Dendritic cell treated with granulocyte-macrophage colony-stimulating factor and Interleukin-4, amounts not matched to agents 40 ng/mL and 50 ng/mL, for 4 days (primary cell): ENCODE measurements around the gene BID.

ENCODE experiments used
- H3K27ac Mint-ChIP-seq: one replicate; pipeline ENCODE4 v1.8.0; 2022; ENCODE audit warnings: mild to moderate bottlenecking, mixed read lengths
- H3K27me3 Mint-ChIP-seq: one replicate; pipeline ENCODE4 v1.8.0; 2022; ENCODE audit warnings: mild to moderate bottlenecking, mixed read lengths
- H3K36me3 Mint-ChIP-seq: one replicate; pipeline ENCODE4 v1.8.0; 2022; ENCODE audit warnings: low read depth, mixed read lengths
- H3K4me1 Mint-ChIP-seq: one replicate; pipeline ENCODE4 v1.8.0; 2022; ENCODE audit warnings: low read depth, mixed read lengths
- H3K4me3 Mint-ChIP-seq: one replicate; pipeline ENCODE4 v1.8.0; 2022; ENCODE audit warnings: mild to moderate bottlenecking, moderate library complexity, mixed read lengths
- H3K9me3 Mint-ChIP-seq: one replicate; pipeline ENCODE4 v1.8.0; 2022; ENCODE audit warnings: mixed read lengths
- intact Hi-C: fragments of 100-400 bp; cut with micrococcal nuclease; formaldehyde crosslinking; loops from one replicate; pipeline ENCODE4 v1.15.0; 2022

BID gene

GRCh38 chr22:17774206-17774925, at the start of gene BID:
BID (minus strand) TSS chr22:17774469; CDS start chr22:17750116, 24,353 bp downstream.
- Mint-ChIP-seq H3K27me3 (no peaks in the 10 kb centered on the region), H3K4me1 (peaks cover 80% of the 10 kb centered on the region), H3K36me3 (peaks cover 51% of the 10 kb centered on the region), H3K27ac (peak within 1 kb of the TSS; percentile 100), H3K4me3 (peak within 1 kb of the TSS; percentile 96), H3K9me3 (no peaks in the 10 kb centered on the region)
- intact Hi-C loops, result no loop called here

- Mint-ChIP-seq H3K9me3 (no peaks in the 10 kb centered on the region), H3K27me3 (no peaks in the 10 kb centered on the region), H3K27ac (no peak overlapping the region), H3K4me3 (no peak overlapping the region), H3K36me3 (no peaks in the 10 kb centered on the region), H3K4me1 (no peaks in the 10 kb centered on the region)
- intact Hi-C loops, result no loop called here
Observed at GRCh38 chr22:17823964-17824363, 49.7 kb upstream of the BID start.

GRCh38 chr22:17823226-17823625, 49.0 kb upstream of the BID start:
- H3K4me3 Mint-ChIP-seq, result no peak overlapping the region
- H3K27me3 Mint-ChIP-seq, result no peaks in the 10 kb centered on the region
- no peak overlapping the region for H3K27ac Mint-ChIP-seq
- intact Hi-C loops, result no loop called here
- no peaks in the 10 kb centered on the region for H3K9me3 Mint-ChIP-seq
- H3K36me3 Mint-ChIP-seq, result no peaks in the 10 kb centered on the region
- H3K4me1 Mint-ChIP-seq, result no peaks in the 10 kb centered on the region

- intact Hi-C loops, result no loop called here
- H3K27me3 Mint-ChIP-seq, result no peaks in the 10 kb centered on the region
- H3K4me3 Mint-ChIP-seq, result no peak overlapping the region
- H3K36me3 Mint-ChIP-seq, result no peaks in the 10 kb centered on the region
- H3K4me1 Mint-ChIP-seq, result no peaks in the 10 kb centered on the region
- H3K27ac Mint-ChIP-seq, result no peak overlapping the region
- no peaks in the 10 kb centered on the region for H3K9me3 Mint-ChIP-seq
Observed at GRCh38 chr22:17822087-17822486, 47.8 kb upstream of the BID start.

- Mint-ChIP-seq H3K4me3 (no peak overlapping the region), H3K27ac (no peak overlapping the region), H3K9me3 (no peaks in the 10 kb centered on the region), H3K27me3 (no peaks in the 10 kb centered on the region), H3K4me1 (no peaks in the 10 kb centered on the region), H3K36me3 (no peaks in the 10 kb centered on the region)
- intact Hi-C loops, result no loop called here
Observed at GRCh38 chr22:17820879-17821439, 46.7 kb upstream of the BID start.

- Mint-ChIP-seq H3K4me1 (no peaks in the 10 kb centered on the region), H3K9me3 (no peaks in the 10 kb centered on the region), H3K27me3 (no peaks in the 10 kb centered on the region), H3K36me3 (no peaks in the 10 kb centered on the region), H3K4me3 (no peak overlapping the region), H3K27ac (no peak overlapping the region)
- intact Hi-C loops, result no loop called here
Observed at GRCh38 chr22:17818649-17819048, 44.4 kb upstream of the BID start.

GRCh38 chr22:17818180-17818579, 43.9 kb upstream of the BID start:
- H3K4me3 Mint-ChIP-seq, result no peak overlapping the region
- H3K36me3 Mint-ChIP-seq, result no peaks in the 10 kb centered on the region

GRCh38 chr22:17817511-17818065, 43.3 kb upstream of the BID start:
- no peaks in the 10 kb centered on the region for H3K36me3 Mint-ChIP-seq
- no peaks in the 10 kb centered on the region for H3K27me3 Mint-ChIP-seq
- H3K4me1 Mint-ChIP-seq, result no peaks in the 10 kb centered on the region
- H3K4me3 Mint-ChIP-seq, result no peak overlapping the region
- intact Hi-C loops, result no loop called here
- H3K9me3 Mint-ChIP-seq, result no peaks in the 10 kb centered on the region
- H3K27ac Mint-ChIP-seq, result no peak overlapping the region

More at GRCh38 chr22:17818180-17818579, 43.9 kb upstream of the BID start:
- no peak overlapping the region for H3K27ac Mint-ChIP-seq
- no peaks in the 10 kb centered on the region for H3K27me3 Mint-ChIP-seq
- no peaks in the 10 kb centered on the region for H3K9me3 Mint-ChIP-seq
- intact Hi-C loops, result no loop called here
- no peaks in the 10 kb centered on the region for H3K4me1 Mint-ChIP-seq

GRCh38 chr22:17817079-17817478, 42.8 kb upstream of the BID start:
- intact Hi-C loops, result no loop called here
- no peaks in the 10 kb centered on the region for H3K9me3 Mint-ChIP-seq
- H3K4me1 Mint-ChIP-seq, result no peaks in the 10 kb centered on the region
- H3K36me3 Mint-ChIP-seq, result no peaks in the 10 kb centered on the region
- H3K27me3 Mint-ChIP-seq, result no peaks in the 10 kb centered on the region
- H3K27ac Mint-ChIP-seq, result no peak overlapping the region
- H3K4me3 Mint-ChIP-seq, result no peak overlapping the region

GRCh38 chr22:17816649-17817048, 42.4 kb upstream of the BID start:
- intact Hi-C loops, result no loop called here
- no peaks in the 10 kb centered on the region for H3K9me3 Mint-ChIP-seq
- no peaks in the 10 kb centered on the region for H3K27me3 Mint-ChIP-seq
- no peaks in the 10 kb centered on the region for H3K4me1 Mint-ChIP-seq
- no peak overlapping the region for H3K4me3 Mint-ChIP-seq
- no peak overlapping the region for H3K27ac Mint-ChIP-seq
- H3K36me3 Mint-ChIP-seq, result no peaks in the 10 kb centered on the region

GRCh38 chr22:17815703-17816254, 41.5 kb upstream of the BID start:
- Mint-ChIP-seq H3K4me3 (no peak overlapping the region), H3K27ac (no peak overlapping the region), H3K9me3 (no peaks in the 10 kb centered on the region), H3K4me1 (no peaks in the 10 kb centered on the region), H3K27me3 (no peaks in the 10 kb centered on the region), H3K36me3 (no peaks in the 10 kb centered on the region)
- intact Hi-C loops, result no loop called here

GRCh38 chr22:17814830-17815229, 40.6 kb upstream of the BID start:
- no peaks in the 10 kb centered on the region for H3K9me3 Mint-ChIP-seq
- no peaks in the 10 kb centered on the region for H3K27me3 Mint-ChIP-seq
- no peaks in the 10 kb centered on the region for H3K4me1 Mint-ChIP-seq
- H3K36me3 Mint-ChIP-seq, result no peaks in the 10 kb centered on the region
- H3K27ac Mint-ChIP-seq, result no peak overlapping the region
- H3K4me3 Mint-ChIP-seq, result no peak overlapping the region
- intact Hi-C loops, result no loop called here

- no peak overlapping the region for H3K4me3 Mint-ChIP-seq
- intact Hi-C loops, result no loop called here
- no peaks in the 10 kb centered on the region for H3K4me1 Mint-ChIP-seq
Observed at GRCh38 chr22:17814084-17814483, 39.8 kb upstream of the BID start.

GRCh38 chr22:17811119-17811518, 36.9 kb upstream of the BID start:
- intact Hi-C loops, result no loop called here
- Mint-ChIP-seq H3K36me3 (peaks cover 6% of the 10 kb centered on the region), H3K4me3 (no peak overlapping the region), H3K4me1 (no peaks in the 10 kb centered on the region), H3K9me3 (no peaks in the 10 kb centered on the region), H3K27ac (no peak overlapping the region), H3K27me3 (no peaks in the 10 kb centered on the region)

More at GRCh38 chr22:17814084-17814483, 39.8 kb upstream of the BID start:
- Mint-ChIP-seq H3K36me3 (no peaks in the 10 kb centered on the region), H3K27ac (no peak overlapping the region), H3K9me3 (no peaks in the 10 kb centered on the region), H3K27me3 (no peaks in the 10 kb centered on the region)
